ENCODE results near the gene HPSE2. TPM values are rescaled to one million over a fixed set of nuclear protein-coding genes. Genes with fewer than 3 reads are reported as not detected.

The HPSE2 gene
- total RNA-seq, 1 experiment from 2014 or later: 0.20 TPM

DNA sequence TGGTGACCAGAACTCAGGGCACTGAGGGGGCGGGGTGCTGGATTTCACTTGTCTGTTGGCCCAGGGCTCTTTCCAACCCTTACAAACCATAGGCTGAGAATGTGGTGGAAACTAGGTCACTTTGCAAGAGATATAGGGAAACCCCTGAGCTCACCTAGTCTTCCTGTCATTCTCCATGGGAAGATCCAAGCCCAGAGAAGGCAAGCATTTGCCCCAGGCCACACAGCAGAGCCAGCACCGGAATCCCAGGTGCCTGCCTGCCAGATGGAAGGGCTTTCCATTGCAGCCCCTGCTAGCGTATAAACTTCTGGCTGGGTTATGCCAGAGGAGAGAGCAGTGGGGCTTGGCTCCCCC, 821.1 kb downstream of the HPSE2 start:
- no peaks in the 10 kb centered on the region; the same call in 1 of the 2 replicates for H3K27me3 Mint-ChIP-seq (ENCODE audit: low read depth)
- Histone ChIP-seq H4K91ac (ENCODE audit: insufficient read length, low read depth, low read length) (no peak overlapping the region), H3K27ac (ENCODE audit: insufficient read length, low read depth, low read length) (no peak overlapping the region), H4K20me1 (ENCODE audit: control insufficient read depth, insufficient read depth, insufficient read length) (no peaks in the 10 kb centered on the region), H3K79me2 (ENCODE audit: insufficient read depth, low read length) (no peaks in the 10 kb centered on the region), H3K79me1 (ENCODE audit: insufficient read depth, low read depth, low read length, poor library complexity, severe bottlenecking) (no peaks in the 10 kb centered on the region), H3K56ac (ENCODE audit: insufficient read length, low read depth, low read length) (no peak overlapping the region), H2AFZ (ENCODE audit: low read length) (no peak overlapping the region), H3K27me3 (ENCODE audit: insufficient read depth, low read length) (no peaks in the 10 kb centered on the region), H2AK5ac (ENCODE audit: insufficient read length, low read length) (no peak overlapping the region), H4K5ac (ENCODE audit: insufficient read length, low read depth, low read length) (no peak overlapping the region), H2BK12ac (ENCODE audit: insufficient read length, low read depth, low read length) (no peak overlapping the region), H3K14ac (ENCODE audit: insufficient read depth, low read length) (peak overlapping the region; percentile 87; the same call in 1 of the 2 replicates), H3K4me2 (ENCODE audit: insufficient read depth, insufficient read length, low read length) (peak overlapping the region; percentile 49), H4K8ac (replicated peaks; ENCODE audit: insufficient read length, low read depth, low read length) (no peak overlapping the region), H3K4ac (ENCODE audit: low read depth, low read length) (no peak overlapping the region), H3K23ac (ENCODE audit: insufficient read length, low read depth, low read length) (no peak overlapping the region), H3K9ac (ENCODE audit: extremely low read depth, insufficient read length, low read length) (no peak overlapping the region), H3K23me2 (ENCODE audit: insufficient read length, low read depth, low read length, poor library complexity, severe bottlenecking) (peaks cover 7% of the 10 kb centered on the region), H3T11ph (ENCODE audit: low read length) (no peak overlapping the region), H3K18ac (ENCODE audit: insufficient read length, low read depth, low read length) (peak overlapping the region; percentile 36), H3K9me3 (ENCODE audit: control insufficient read depth, low read depth, low read length) (no peaks in the 10 kb centered on the region), H2BK20ac (ENCODE audit: low read depth, low read length, poor library complexity, severe bottlenecking) (no peak overlapping the region), H2BK15ac (ENCODE audit: low read depth, low read length) (no peak overlapping the region), H2BK5ac (ENCODE audit: insufficient read length, low read length) (no peak overlapping the region), H3K4me1 (ENCODE audit: insufficient read depth, low read length) (peaks cover 6% of the 10 kb centered on the region; the same call in 1 of the 2 replicates), H2BK120ac (ENCODE audit: low read depth, low read length, poor library complexity, severe bottlenecking) (no peak overlapping the region)
- TF ChIP-seq, protein P1, sequence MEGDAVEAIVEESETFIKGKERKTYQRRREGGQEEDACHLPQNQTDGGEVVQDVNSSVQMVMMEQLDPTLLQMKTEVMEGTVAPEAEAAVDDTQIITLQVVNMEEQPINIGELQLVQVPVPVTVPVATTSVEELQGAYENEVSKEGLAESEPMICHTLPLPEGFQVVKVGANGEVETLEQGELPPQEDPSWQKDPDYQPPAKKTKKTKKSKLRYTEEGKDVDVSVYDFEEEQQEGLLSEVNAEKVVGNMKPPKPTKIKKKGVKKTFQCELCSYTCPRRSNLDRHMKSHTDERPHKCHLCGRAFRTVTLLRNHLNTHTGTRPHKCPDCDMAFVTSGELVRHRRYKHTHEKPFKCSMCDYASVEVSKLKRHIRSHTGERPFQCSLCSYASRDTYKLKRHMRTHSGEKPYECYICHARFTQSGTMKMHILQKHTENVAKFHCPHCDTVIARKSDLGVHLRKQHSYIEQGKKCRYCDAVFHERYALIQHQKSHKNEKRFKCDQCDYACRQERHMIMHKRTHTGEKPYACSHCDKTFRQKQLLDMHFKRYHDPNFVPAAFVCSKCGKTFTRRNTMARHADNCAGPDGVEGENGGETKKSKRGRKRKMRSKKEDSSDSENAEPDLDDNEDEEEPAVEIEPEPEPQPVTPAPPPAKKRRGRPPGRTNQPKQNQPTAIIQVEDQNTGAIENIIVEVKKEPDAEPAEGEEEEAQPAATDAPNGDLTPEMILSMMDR (conservative IDR thresholded peaks at IDR 0.05): no peak
- H3K4me3 Mint-ChIP-seq: peak overlapping the region; percentile 77 to 83; a peak in 4 of 5 replicates
- H3K4me1 Mint-ChIP-seq: peaks cover 15% of the 10 kb centered on the region in 2 experiments
- peaks cover 0 to 8% (median 4%) of the 10 kb centered on the region in 3 experiments; a peak in 3 of 7 replicates for H3K36me3 Mint-ChIP-seq (ENCODE audit: insufficient read depth in 1 of 3, low read depth in 3 of 3)
- H3K9me3 Mint-ChIP-seq: no peaks in the 10 kb centered on the region
- no peak for DNase-seq
- peak overlapping the region in 2 of 3 experiments; percentile 65 to 98; a peak in 4 of 7 replicates for H3K27ac Mint-ChIP-seq
- no CpG with 5 or more reads among the region's 3 CpGs for WGBS (ENCODE audit: extremely low coverage, insufficient read length, low lambda C conversion rate)
